H9 (cell line): ENCODE results near the gene IFNL1. TPM values are rescaled to one million over a fixed set of nuclear protein-coding genes. Genes with fewer than 3 reads are reported as not detected.
A peak's percentile ranks its signal among the peaks of the same experiment; 100 is the strongest.

Experiments used
- DNase-seq: peaks from one replicate; pipeline ENCODE4 v3.0.0-alpha.2; 2017
- H2AFZ ChIP-seq: one replicate; pipeline ENCODE4 v1.6.1; 2013; ENCODE audit warnings: mild to moderate bottlenecking, low read length, control low read depth, moderate library complexity
- H2AK5ac ChIP-seq: 2 replicates; pipeline ENCODE4 v1.6.1; 2013; ENCODE audit warnings: low read length, control low read depth, mixed read lengths; ENCODE audit not compliant: insufficient read length
- H2BK120ac ChIP-seq: one replicate; pipeline ENCODE4 v1.6.1; 2013; ENCODE audit warnings: low read depth, mild to moderate bottlenecking, low read length, control low read depth, inconsistent platforms; ENCODE audit not compliant: poor library complexity, severe bottlenecking
- H2BK12ac ChIP-seq: 2 replicates; pipeline ENCODE4 v1.6.1; 2013; ENCODE audit warnings: low read length, control low read depth, mixed read lengths, low read depth; ENCODE audit not compliant: insufficient read length
- H2BK15ac ChIP-seq: 2 replicates; pipeline ENCODE4 v1.6.1; 2013; ENCODE audit warnings: low read depth, low read length, control low read depth
- H2BK20ac ChIP-seq: one replicate; pipeline ENCODE4 v1.6.1; 2013; ENCODE audit warnings: low read depth, mild to moderate bottlenecking, low read length, control low read depth, inconsistent platforms; ENCODE audit not compliant: poor library complexity, severe bottlenecking
- H2BK5ac ChIP-seq: 2 replicates; pipeline ENCODE4 v1.6.1; 2013; ENCODE audit warnings: low read length, control low read depth, mixed read lengths; ENCODE audit not compliant: insufficient read length
- H3K14ac ChIP-seq: 2 replicates; pipeline ENCODE4 v1.6.1; 2013; ENCODE audit warnings: low read length, control low read depth; ENCODE audit not compliant: insufficient read depth
- H3K18ac ChIP-seq: 2 replicates; pipeline ENCODE4 v1.6.1; 2013; ENCODE audit warnings: low read depth, mild to moderate bottlenecking, mixed read lengths, low read length, control low read depth; ENCODE audit not compliant: insufficient read length
- H3K23ac ChIP-seq: 2 replicates; pipeline ENCODE4 v1.6.1; 2013; ENCODE audit warnings: low read length, control low read depth, mixed read lengths, low read depth; ENCODE audit not compliant: insufficient read length
- H3K23me2 ChIP-seq: 2 replicates; pipeline ENCODE4 v1.6.1; 2013; ENCODE audit warnings: low read depth, mild to moderate bottlenecking, mixed read lengths, low read length, control low read depth; ENCODE audit not compliant: insufficient read length, poor library complexity, severe bottlenecking
- H3K27ac ChIP-seq: 2 replicates; pipeline ENCODE4 v1.5.1; 2013; ENCODE audit warnings: low read length, control low read depth, mixed read lengths, low read depth; ENCODE audit not compliant: insufficient read length
- H3K27me3 ChIP-seq: 2 replicates; pipeline ENCODE4 v1.6.1; 2013; ENCODE audit warnings: low read length, control low read depth, inconsistent platforms; ENCODE audit not compliant: insufficient read depth
- H3K4ac ChIP-seq: 2 replicates; pipeline ENCODE4 v1.6.1; 2013; ENCODE audit warnings: low read depth, mild to moderate bottlenecking, control low read depth, inconsistent platforms, low read length, moderate library complexity
- H3K4me1 ChIP-seq: 2 replicates; pipeline ENCODE4 v1.6.1; 2013; ENCODE audit warnings: low read length, control low read depth, inconsistent platforms; ENCODE audit not compliant: insufficient read depth
- H3K4me2 ChIP-seq: 2 replicates; pipeline ENCODE4 v1.6.1; 2013; ENCODE audit warnings: low read length, control low read depth, mixed read lengths; ENCODE audit not compliant: insufficient read length, insufficient read depth
- H3K56ac ChIP-seq: 2 replicates; pipeline ENCODE4 v1.6.1; 2013; ENCODE audit warnings: low read depth, mild to moderate bottlenecking, mixed read lengths, low read length, control low read depth; ENCODE audit not compliant: insufficient read length
- H3K79me1 ChIP-seq: 2 replicates; pipeline ENCODE4 v1.6.1; 2013; ENCODE audit warnings: low read depth, mild to moderate bottlenecking, moderate library complexity, low read length, control low read depth, inconsistent platforms; ENCODE audit not compliant: insufficient read depth, poor library complexity, severe bottlenecking
- H3K79me2 ChIP-seq: 2 replicates; pipeline ENCODE4 v1.6.1; 2013; ENCODE audit warnings: low read length, control low read depth, inconsistent platforms; ENCODE audit not compliant: insufficient read depth
- H3K9ac ChIP-seq: 2 replicates; pipeline ENCODE4 v1.6.1; 2013; ENCODE audit warnings: low read length, control low read depth, mixed read lengths; ENCODE audit not compliant: insufficient read length; ENCODE audit errors: extremely low read depth
- H3K9me3 ChIP-seq: one replicate; pipeline ENCODE4 v1.6.1; 2013; ENCODE audit warnings: low read depth, low read length, inconsistent platforms; ENCODE audit not compliant: control insufficient read depth
- H3T11ph ChIP-seq: one replicate; pipeline ENCODE4 v1.6.1; 2013; ENCODE audit warnings: mild to moderate bottlenecking, low read length, control low read depth, inconsistent platforms
- H4K20me1 ChIP-seq: one replicate; pipeline ENCODE4 v1.6.1; 2013; ENCODE audit not compliant: control insufficient read depth, insufficient read length, insufficient read depth
- H4K5ac ChIP-seq: 2 replicates; pipeline ENCODE4 v1.6.1; 2013; ENCODE audit warnings: low read depth, mild to moderate bottlenecking, mixed read lengths, low read length, control low read depth; ENCODE audit not compliant: insufficient read length
- H4K8ac ChIP-seq: replicated peaks from 2 replicates; pipeline ENCODE4 v1.6.1; 2013; ENCODE audit warnings: low read length, control low read depth, mixed read lengths, low read depth; ENCODE audit not compliant: insufficient read length
- H4K91ac ChIP-seq: 2 replicates; pipeline ENCODE4 v1.6.1; 2013; ENCODE audit warnings: low read depth, mild to moderate bottlenecking, moderate library complexity, mixed read lengths, low read length, control low read depth; ENCODE audit not compliant: insufficient read length
- H3K27ac Mint-ChIP-seq, 3 experiments: 2 replicates in 2 of 3; 3 replicates in 1 of 3; pipeline ENCODE4 v1.8.0; 2020 to 2021; ENCODE audit warnings: mixed read lengths in 3 of 3, mild to moderate bottlenecking in 1 of 3, moderate library complexity in 1 of 3
- H3K27me3 Mint-ChIP-seq: 2 replicates; pipeline ENCODE4 v1.8.0; 2021; ENCODE audit warnings: low read depth, mild to moderate bottlenecking, moderate library complexity, mixed read lengths
- H3K36me3 Mint-ChIP-seq, 3 experiments: 2 replicates in 2 of 3; 3 replicates in 1 of 3; pipeline ENCODE4 v1.8.0; 2020 to 2021; ENCODE audit warnings: low read depth in 3 of 3, mixed read lengths in 3 of 3; ENCODE audit not compliant: insufficient read depth in 1 of 3
- H3K4me1 Mint-ChIP-seq, 2 experiments: 2 replicates each; pipeline ENCODE4 v1.8.0; 2020; ENCODE audit warnings: mixed read lengths in 2 of 2
- H3K4me3 Mint-ChIP-seq, 2 experiments: 2 replicates in 1 of 2; 3 replicates in 1 of 2; pipeline ENCODE4 v1.8.0; 2020 to 2021; ENCODE audit warnings: mild to moderate bottlenecking in 2 of 2, mixed read lengths in 2 of 2, moderate library complexity in 1 of 2
- H3K9me3 Mint-ChIP-seq, 2 experiments: 2 replicates in 1 of 2; 3 replicates in 1 of 2; pipeline ENCODE4 v1.8.0; 2020; ENCODE audit warnings: mild to moderate bottlenecking in 2 of 2, mixed read lengths in 2 of 2, moderate library complexity in 1 of 2
- CTCF ChIP-seq: fragments of 200-600 bp; sonication (generic); conservative IDR thresholded peaks from 3 replicates; pipeline ENCODE4 v1.8.0; 2021; ENCODE audit warnings: antibody characterized with exemption, mild to moderate bottlenecking
- WGBS: extraction: QIAGEN DNeasy Blood & Tissue Kit; methylation state at CpG from one replicate; pipeline ENCODE4 v1.1.7; 2013; ENCODE audit warnings: missing lambda C conversion rate, low lambda C conversion rate, mixed read lengths; ENCODE audit not compliant: insufficient read length; ENCODE audit errors: extremely low coverage; 5-methylcytosine and 5-hydroxymethylcytosine counted together
- total RNA-seq: library from RNA; stranded (reverse); gene quantifications from 2 replicates; pipeline ENCODE4 v1.2.1, GENCODE V29; 2021

Gene IFNL1
- total RNA-seq, 1 experiment from 2014 or later = not detected

- H2BK15ac ChIP-seq = no peak overlapping the region
Measured at GRCh38 chr19:39319098-39319891, 23.1 kb downstream of the IFNL1 start.

More at GRCh38 chr19:39319098-39319891, 23.1 kb downstream of the IFNL1 start:
- no peak overlapping the region for H3K27ac ChIP-seq
- H4K20me1 ChIP-seq = no peaks in the 10 kb centered on the region
- no peaks in the 10 kb centered on the region for H3K9me3 ChIP-seq
- peaks cover 7 to 18% of the 10 kb centered on the region in 2 experiments for H3K4me1 Mint-ChIP-seq
- no peaks in the 10 kb centered on the region; the same call in 1 of the 2 replicates for H3K27me3 ChIP-seq
- no peak overlapping the region for H3K27ac Mint-ChIP-seq
- no peak overlapping the region for H2BK120ac ChIP-seq
- H2AFZ ChIP-seq = no peak overlapping the region
- no peak overlapping the region for H3K56ac ChIP-seq
- no peak overlapping the region for H2BK5ac ChIP-seq
- H3K23me2 ChIP-seq = peaks cover 6% of the 10 kb centered on the region
- H2BK20ac ChIP-seq = no peak overlapping the region
- H3K4me2 ChIP-seq = peak overlapping the region; percentile 79
- no CpG with 5 or more reads among the region's 5 CpGs for WGBS
- peak overlapping the region; percentile 75 to 96 for H3K4me3 Mint-ChIP-seq
- H3K36me3 Mint-ChIP-seq = peaks cover 3 to 5% (median 3%) of the 10 kb centered on the region in 3 experiments; a peak in 5 of 7 replicates
- H3K4me1 ChIP-seq = no peaks in the 10 kb centered on the region
- H4K8ac ChIP-seq = no peak overlapping the region
- no peak overlapping the region for H3K23ac ChIP-seq
- no peak for DNase-seq
- no peaks in the 10 kb centered on the region for H3K79me2 ChIP-seq
- no peak overlapping the region for H2BK12ac ChIP-seq
- no peak overlapping the region for H3K18ac ChIP-seq
- H3K14ac ChIP-seq = no peak overlapping the region
- H3K27me3 Mint-ChIP-seq = peaks cover 56% of the 10 kb centered on the region
- H2AK5ac ChIP-seq = no peak overlapping the region
- no peak overlapping the region for H3K4ac ChIP-seq
- H3K9ac ChIP-seq = no peak overlapping the region
- H3K79me1 ChIP-seq = no peaks in the 10 kb centered on the region
- no peak overlapping the region for H3T11ph ChIP-seq
- no peak for TF ChIP-seq CTCF
- H3K9me3 Mint-ChIP-seq = no peaks in the 10 kb centered on the region; a peak in 2 of 5 replicates
- no peak overlapping the region for H4K91ac ChIP-seq
- H4K5ac ChIP-seq = no peak overlapping the region
